ENCODE results near the gene EML2.

GRCh38 chr19:45613926-45614725 is 25.1 kb downstream of the EML2 start:
- TF ChIP-seq CTCF (IDR thresholded peaks at IDR 0.05), result no peak
- TF ChIP-seq POLR2AphosphoS5 (IDR thresholded peaks at IDR 0.05), result peak; percentile 81 to 90 (median 89)

Data from transverse colon (tissue), 4 donors.